ENCODE measurements around the gene ALKBH6.

Gene ALKBH6

DNA sequence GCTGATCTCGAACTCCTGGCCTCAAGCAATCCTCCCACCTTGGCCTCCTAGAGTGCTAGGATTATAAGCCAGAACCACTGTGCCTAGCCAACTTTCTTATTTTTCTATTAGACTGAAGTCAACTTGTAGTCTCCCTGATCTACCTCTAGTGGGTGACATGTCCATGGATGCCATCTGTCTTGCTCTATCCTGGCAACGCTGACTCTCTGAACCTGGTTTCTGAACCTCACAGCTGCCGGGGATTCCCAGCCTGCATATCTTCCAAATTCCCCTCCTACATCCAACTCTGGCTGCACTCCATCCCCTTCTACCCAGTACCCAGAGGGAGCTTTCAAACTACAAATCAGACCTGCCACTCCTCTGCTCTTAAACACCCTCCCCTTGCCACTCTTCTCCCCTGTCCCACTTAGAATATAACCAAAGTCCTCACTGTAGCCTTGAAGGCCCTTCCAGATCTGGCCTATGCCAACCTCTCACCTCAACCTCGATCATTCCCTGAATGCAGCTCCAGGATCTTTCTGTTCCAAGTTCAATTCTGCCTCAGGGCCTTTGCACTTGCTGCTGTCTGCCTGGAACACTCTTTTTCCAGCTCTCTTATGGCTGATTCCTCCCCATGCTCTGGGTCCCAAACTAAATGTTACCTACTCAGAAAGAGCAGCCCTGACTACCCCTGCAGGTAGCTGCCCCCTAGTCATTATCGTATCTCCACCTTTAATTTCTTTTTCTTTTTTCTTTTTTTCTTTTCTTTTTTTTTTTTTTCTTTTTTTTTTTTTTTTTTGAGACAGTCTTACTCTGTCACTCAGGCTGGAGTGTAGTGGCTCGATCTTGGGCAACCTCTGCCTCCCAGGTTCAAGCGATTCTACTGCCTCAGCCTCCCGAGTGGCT lies 16.5 kb upstream of the ALKBH6 start:
- no peak for DNase-seq (ENCODE audit: low spot score)

DNA sequence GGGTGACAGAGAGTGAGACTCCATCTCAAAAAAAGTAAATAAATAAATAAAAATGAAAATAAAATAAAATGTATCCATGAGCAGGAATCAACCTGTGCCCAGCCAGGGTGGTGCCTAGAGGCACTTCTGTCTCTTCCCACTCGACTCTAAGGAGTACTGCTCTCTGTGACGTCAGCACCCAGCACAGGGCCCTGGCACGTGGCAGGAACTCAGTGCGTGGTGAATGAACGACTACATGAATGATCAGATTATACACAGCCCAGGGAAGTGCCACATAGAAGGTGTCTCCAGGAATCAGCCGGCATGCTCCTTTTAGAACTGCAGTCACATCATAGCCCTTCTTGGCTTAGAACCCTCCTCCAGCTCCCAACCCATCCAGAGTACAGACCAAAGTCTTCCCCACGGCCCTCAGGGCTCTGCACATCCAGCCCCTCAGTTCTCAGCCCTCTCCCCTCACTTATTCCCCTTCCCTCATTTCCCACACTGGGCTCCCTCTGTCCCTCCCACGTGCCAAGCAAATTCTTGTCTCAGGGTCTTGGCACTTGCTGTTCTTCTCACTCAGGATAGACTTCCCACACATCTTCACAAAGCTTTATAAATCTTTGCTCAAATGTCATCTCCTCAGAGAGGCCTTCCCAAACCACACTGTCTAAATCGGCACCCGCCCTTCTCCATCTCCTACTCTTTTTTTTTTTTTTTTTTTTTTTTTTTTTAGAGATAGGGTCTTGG lies 14.5 kb upstream of the ALKBH6 start:
- DNase-seq (ENCODE audit: low spot score), result no peak

DNA sequence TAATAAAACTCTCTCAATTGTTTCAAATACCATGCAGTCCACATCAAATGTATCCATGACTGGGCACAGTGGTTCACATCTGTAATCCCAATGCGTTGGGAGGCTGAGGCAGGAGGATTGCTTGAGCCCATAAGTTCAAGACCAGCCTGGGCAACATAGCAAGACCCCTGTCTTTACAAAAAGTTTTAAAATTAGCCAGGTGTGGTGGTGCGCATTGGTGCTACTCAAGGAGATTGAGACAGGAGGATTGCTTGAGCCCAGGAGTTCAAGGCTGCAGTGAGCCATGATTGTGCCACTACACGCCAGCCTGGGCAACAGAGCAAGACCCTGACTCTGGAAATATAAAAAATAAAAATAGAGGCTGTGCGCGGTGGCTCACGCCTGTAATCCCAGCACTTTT lies 13.7 kb upstream of the ALKBH6 start:
- DNase-seq (ENCODE audit: low spot score), result no peak

DNA sequence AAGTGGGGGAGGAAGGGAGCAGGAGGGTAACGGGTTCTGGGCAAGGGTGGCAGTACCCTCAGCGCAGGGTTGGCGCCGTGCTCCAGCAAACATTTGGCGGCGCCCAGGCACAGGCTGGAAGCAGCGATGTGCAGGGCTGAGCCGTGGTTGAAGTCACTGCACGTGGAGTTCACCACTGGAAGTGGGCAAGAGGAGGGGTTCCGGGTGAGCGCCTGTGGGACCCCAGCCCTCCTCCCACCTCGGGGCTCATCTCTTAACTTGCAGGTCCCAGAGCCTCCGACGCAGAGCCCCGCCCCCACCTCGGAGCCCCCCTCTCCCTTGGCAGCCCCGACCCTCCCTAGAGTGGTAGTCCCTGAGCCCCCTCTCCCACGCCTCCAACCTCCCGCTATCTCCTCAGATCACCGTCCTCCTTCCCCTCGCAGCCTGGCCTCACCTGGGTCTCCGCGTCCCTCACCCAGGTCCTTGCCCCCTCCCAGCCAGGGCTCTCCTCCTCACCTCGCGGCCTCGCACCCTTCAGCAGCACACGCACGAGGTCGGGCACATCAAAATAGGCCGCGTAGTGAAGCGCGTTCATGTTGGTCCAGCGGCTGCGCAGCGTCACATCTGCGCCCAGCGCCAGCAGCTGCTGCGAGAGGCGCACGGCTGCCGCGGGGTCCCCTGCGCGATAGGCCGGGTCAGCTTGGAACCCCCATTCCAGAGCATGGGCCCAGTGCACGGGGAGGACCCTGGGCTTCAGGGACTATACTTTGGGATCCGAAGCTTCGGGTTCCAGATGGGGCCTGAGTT lies 12.3 kb upstream of the ALKBH6 start:
- DNase-seq (ENCODE audit: low spot score), result no peak

DNA sequence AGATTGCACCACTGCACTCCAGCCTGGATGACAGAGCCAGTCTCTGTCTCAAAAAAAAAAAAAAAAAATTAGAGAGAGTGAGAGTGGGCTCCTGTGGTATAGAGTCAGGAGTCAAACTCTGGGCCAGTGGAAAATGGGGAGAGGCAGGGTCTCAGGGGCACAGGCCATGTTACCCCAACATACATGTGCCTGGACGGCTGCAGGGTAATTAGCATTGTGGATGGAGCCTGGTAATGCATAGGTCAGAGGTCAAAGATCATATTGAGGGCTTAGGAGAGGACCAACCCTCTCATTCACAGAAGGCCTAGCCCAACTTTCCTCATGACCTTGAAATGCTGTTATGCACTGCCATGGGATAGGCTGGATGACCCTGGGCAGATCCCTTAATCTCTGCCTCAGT lies 11.5 kb upstream of the ALKBH6 start:
- DNase-seq (ENCODE audit: low spot score), result no peak

DNA sequence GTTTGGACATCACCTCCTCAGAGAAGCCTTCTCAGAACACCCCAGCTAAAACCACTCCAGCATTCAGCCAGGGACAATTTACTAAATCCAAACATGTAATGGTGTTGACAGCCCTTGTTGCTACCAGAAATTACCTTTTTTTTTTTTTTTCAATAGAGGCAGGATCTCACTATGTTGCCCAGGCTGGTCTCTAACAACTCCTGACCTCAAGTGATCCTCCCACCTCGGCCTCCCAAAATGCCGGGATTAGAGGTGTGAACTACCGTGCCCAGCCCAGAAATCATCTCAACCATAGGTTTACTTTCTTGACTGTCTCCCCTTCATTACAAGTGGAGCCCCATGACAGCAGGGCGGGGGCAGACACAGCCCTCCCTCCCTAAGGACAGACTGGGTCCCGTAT lies 9.4 kb upstream of the ALKBH6 start:
- DNase-seq (ENCODE audit: low spot score), result no peak

DNA sequence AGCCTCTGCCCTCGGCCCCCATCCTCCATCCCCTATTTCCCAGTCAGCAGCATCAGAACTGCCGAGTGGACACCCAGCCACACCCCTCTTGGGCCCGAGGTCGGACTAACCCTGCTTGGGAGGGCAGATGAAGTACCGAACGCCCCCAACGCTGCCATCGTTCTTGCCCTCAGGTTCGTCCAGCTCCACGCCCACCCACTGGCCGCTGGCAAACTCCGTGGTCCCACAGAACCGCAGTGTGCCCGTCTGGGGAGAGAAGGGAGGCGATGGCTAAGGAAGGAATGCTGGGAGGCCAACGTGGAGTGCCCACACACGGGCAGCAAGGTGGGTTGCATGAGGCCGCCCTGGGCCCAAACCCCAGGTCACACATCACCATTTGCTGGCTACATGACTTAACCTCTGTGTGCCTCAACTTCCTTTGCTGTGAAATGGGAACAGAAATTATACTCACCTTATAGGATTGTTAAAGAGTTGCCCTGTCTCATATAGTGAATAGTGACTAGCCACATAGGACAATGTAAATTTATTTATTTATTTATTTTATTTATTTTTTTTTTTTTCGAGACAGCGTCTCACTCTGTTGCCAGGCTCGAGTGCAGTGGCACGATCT lies 5.2 kb upstream of the ALKBH6 start:
- DNase-seq (ENCODE audit: low spot score), result no peak

DNA sequence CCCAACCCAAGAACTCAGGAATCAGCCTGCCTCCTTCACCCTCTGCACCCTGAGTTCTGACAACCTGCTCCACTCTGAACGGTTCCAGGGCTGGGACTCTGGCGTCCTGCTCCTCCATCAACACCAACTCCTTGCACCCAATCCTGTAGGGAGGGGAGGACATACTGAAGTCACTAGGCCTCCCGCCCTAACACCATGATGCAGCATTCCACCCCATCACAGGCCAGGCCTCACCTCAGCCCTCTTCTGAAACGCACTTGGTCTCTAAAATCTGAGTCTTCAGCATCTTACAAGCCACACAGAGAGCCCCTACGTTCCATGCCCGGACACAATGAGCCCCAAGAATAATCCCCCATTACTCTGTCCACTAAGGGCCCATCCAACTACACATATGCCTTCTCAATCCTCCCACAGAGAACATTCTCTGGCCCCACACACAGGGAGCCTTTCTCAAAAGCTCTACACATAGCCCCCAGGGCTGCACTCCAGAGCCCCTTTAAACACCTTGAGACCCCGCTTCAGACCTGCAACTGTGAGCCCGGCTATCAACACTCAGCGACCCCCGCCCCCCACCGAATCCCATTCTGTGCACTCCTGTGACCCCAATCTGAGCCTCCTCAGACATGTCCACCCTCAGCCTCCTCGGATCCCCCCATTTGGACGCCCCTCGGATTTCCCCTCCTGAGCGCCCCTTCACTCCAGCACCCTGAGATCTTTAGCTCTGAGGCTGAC lies 567 bp downstream of the ALKBH6 start:
- DNase-seq (ENCODE audit: low spot score), result no peak

DNA sequence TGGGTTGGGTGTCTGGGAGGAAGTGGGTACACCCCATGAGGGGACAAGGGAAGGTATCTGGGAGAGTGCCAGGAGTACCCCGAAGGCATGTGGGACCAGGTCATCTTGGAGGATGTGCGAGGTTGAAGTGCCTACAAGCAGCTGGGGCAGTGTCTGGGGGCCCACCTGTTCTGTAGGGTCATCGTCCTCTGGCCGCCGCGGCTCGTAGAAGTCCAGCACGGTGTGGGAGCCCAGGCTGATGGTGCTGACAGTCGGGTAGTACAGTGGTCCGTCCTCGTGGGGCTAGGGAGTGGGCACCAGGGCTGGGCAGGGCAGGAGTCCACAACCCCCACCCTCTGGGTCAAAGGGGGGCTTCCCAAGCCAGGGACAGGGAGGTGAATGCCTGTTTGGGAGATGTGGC lies 3.6 kb downstream of the ALKBH6 start:
- no peak for DNase-seq (ENCODE audit: low spot score)

DNA sequence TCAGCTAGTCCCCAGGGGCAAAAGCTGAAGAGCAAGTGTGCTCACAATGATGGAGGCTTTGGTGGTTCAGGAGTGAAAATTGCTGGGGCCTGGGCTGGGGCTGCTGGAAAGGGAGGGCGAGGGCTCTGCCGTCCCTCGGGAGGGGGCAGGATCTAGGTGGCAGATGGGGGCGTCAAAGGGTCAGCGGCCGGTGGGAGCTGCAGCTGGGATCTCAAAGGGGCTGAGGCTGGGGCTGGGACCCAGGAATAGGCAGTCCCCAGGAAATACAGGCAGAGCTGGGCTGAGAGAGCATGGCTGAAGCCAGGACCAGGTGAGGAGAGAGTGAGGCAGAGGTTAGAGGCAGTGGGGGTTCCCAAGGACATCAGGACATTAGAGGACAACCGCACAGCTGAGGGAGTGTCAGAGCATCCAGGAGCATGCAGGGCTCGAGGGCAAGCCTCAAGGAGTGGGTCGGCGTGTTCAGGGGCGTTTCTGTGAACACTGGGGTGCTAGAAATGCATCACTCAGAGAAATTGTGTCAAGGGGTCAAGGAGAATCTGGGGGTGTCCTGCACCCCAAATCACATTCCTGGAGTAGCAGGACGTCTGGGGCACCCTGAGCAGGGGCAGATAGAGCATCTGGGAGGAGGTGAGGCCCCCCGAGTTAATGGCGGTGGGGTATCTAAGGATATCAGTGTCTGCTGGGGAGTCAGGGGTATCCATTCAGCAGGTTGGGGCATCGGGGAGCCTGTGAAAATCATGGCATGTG lies 4.2 kb downstream of the ALKBH6 start:
- DNase-seq (ENCODE audit: low spot score), result no peak

DNA sequence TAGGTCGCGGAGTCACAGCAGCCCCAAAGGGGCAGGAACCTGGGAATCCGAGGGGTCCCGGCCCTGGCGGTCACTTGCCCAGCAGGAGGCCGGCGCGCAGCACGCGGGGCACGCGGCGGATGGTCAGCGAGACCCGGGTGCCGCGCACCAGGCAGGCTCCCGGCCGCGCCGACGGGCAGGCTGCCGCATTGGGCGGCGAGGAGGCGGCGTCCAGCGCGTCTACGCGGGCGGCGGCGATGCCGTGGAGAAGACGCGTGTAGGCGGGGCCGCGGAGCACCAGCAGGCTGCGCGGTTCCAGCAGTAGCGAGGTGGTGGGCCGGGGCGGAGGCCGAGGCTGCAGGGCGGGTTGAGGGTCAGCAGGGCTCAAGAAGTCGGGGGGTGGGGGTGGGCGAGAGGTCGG lies 4.8 kb downstream of the ALKBH6 start:
- DNase-seq (ENCODE audit: low spot score), result peak; percentile 79

DNA sequence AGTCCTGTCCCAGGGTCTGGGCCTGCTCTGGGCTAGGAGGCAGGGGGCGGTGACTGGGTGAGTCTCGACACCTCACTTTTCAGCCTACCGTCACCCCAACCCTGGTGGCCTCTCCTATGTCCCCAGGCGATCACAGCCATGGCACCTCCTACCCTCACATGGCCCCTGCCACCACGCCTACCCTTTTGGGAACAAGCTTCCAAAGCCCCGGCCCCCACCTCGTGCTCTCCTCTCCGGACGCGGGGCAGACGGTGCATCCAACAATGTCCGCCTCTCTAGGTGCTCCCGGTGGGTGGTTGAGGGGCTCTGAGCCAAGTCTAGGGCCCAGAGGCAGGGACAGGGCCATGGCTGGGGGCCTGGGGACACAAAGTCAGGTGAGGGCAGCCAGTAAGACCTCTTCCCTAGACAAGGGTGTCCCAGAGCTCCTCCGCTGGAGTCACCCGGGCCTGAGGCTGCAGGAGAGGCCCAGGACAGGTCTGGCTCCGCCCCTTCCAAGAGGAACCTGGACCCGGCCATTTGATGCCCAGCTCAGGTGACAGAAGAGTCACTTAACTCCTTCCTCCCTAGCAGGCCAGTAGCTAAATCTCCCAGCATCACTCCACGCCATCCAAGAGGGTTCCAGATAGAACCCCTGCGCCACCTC lies 5.6 kb downstream of the ALKBH6 start, which contains the start of gene SYNE4:
Gene SYNE4, minus strand, starts transcription at position 478 of the 643 bp plus-strand sequence. Its CDS starts 132 bp downstream, at position 346.
- DNase-seq (ENCODE audit: low spot score), result no peak

DNA sequence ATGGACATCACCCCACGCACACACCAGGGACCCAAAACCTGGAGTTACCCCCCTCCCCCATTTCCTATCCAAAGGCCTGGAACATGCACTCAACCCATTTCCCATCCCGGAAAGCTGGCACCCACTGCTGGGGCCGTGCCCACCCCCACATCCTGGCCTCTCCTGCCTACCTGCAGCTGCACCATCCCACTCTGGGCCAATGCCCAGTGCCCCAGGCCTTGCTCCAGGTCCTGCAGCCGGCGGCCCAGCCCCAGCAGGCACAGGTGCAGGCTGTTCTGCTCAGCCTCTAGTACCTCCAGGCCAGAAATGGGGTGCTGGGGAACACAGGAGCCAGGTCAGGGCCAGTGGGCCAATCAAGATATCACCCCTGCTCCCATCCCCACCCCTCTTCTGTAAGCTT lies 7.1 kb downstream of the ALKBH6 start:
- no peak for DNase-seq (ENCODE audit: low spot score)

DNA sequence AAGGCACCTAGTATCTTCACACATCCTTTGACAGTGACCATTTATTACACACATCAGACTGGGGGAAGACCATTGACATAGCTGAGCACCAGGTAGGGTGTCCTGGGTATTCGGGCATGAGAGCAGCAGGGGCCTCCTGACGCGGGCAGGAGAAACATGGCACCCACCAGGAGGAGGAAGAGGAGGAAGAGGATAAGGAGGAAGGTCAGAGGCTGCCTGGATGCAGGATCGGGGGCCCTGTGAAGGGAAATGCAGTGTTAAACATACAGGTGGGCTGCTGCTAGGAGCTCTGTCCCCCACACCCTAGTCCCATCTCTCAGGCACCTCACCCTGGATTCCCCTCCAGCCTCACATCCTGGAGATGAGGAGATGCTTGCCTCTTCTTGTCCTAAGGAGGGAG lies 10.7 kb downstream of the ALKBH6 start:
- DNase-seq (ENCODE audit: low spot score), result no peak

DNA sequence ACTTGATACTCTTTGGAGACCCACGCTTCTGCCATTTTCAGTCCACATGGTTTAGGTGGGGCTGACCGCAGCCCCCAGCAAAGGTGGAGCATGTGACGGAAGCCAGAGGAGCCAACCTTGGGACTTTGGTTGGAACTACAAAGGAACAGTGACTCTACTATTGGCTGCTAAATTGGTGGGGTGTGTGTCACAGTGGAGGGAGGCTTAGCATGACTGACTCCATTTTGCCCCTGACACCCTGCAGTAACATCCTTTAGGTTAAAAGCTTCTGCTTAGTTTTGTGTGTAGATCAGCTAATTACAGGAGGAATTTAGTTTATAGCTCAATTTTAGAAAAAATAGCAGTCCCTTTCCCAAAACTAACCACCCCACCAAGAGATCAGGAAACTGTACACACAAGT lies 12.4 kb downstream of the ALKBH6 start:
- no peak for DNase-seq (ENCODE audit: low spot score)

DNA sequence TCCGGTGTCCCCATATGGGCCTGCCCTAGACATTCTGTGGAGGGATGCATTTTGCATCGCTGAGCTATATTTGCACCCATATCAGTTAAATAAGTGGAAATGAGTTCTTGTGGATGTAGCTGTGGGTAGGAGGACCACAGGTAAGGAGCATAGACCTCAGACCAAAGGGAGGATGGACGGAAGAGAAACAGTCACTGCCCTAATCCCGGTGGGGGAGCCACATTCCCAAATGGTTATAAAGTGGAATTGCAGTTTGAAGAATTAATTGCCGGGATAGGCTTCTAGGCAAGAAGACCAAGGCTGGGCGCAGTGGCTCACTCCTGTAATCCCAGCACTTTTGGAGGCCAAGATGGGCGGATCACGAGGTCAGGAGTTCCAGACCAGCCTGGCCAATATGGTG lies 17.2 kb downstream of the ALKBH6 start:
- no peak for DNase-seq (ENCODE audit: low spot score)

DNA sequence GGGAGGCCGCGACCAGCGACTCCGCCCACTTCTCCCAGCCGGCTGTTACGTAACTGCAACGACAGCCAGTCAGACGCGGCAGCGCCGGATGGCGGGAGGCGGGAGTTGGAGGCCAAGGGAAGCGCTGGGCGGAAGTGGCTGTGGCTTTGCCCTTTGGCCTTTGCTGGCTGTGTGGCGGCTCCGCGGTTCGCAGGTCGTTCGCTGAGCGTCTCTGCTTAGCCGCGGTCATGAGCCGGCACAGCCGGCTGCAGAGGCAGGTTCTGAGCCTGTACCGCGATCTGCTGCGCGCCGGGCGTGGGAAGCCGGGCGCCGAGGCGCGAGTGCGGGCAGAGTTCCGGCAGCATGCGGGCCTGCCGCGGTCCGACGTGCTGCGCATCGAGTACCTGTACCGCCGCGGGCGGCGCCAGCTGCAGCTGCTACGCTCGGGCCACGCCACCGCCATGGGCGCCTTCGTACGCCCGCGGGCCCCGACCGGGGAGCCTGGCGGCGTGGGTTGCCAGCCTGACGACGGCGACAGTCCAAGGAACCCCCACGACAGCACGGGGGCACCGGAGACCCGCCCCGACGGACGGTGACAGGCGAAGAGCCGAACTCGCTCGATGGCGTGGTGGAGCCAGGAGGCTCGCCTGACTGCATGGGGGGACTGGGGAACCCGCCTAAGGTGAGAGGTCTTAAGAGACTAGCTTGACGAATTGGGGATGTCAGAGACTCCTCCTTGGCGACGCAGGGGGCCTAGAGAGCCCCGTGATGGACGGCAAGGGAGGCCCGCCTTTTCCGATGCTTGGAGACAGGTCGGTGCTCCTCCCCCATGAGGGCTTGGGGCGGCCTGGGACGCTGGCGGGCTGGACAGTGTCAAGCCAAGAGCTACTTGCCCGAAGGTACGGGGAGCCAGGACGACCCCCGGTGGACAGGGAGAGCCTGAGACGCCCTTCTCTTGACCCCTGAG lies 18.7 kb downstream of the ALKBH6 start, which contains the start of gene SDHAF1:
Gene SDHAF1, plus strand, starts transcription at position 141 of the 946 bp plus-strand sequence. Its CDS starts 87 bp downstream, at position 228.
- DNase-seq (ENCODE audit: low spot score), result peak; percentile 93

DNA sequence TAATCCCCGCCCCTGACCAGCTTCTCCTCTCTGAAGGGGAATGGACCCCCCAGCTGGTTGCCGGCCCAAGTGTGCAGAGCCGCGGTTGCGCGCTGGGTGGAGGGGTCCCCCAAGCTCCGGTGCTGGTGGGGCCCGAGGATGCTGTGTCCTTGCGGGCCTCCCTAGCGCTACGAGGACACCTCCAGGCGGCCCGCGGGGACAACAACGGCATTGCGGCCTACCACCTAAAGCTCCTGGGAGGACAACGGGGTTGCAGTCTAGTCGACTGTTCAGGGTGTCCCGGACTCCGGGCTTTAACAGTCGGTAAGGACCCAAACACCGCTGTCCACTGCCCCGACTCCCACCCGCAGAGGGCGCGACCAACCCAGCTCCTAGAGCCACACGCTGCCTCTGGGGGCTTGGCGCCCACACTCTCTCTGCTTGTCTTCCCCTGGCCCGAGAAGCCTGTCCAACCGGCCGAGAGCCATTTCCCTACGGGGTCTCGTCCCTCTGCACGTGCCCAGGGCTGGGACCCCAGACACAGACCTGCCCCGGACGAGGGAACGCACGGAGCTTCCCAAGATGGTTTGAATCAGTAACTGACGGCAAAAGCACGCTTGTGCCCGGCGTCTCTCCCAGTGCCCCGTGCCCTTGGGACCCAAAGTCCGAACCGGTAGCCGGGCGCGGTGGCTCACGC lies 20.0 kb downstream of the ALKBH6 start:
- DNase-seq (ENCODE audit: low spot score), result no peak

Measured in D341Med (cell line).